HEK293T (cell line): ENCODE results near the gene PRR20G.

Source experiments
- CTCF ChIA-PET: fragments of 350-600 bp; formaldehyde crosslinking; extraction: SDS; loops from one replicate; lab custom pipeline; 2021; ENCODE audit warnings: antibody characterized with exemption, inconsistent platforms; lab: Yijun Ruan, JAX
- POLR2A ChIA-PET: fragments of 350-600 bp; formaldehyde crosslinking; extraction: SDS; loops from one replicate; lab custom pipeline; 2020; ENCODE audit warnings: antibody characterized with exemption, inconsistent platforms; lab: Yijun Ruan, JAX
- DNase-seq: peaks from one replicate; pipeline ENCODE4 v3.0.0; 2012; ENCODE audit warnings: mixed read lengths; ENCODE audit errors: extremely low spot score
- ARNT ChIP-seq: fragments of 450-650 bp; IDR thresholded peaks from 2 replicates; pipeline ENCODE4 v1.6.1; 2017; ENCODE audit warnings: mild to moderate bottlenecking
- BHLHE40 ChIP-seq: fragments of 450-650 bp; IDR thresholded peaks from 2 replicates; pipeline ENCODE4 v1.6.1; 2016; ENCODE audit warnings: mild to moderate bottlenecking, moderate library complexity, borderline replicate concordance
- CTBP1 ChIP-seq: fragments of 450-650 bp; IDR thresholded peaks from 2 replicates; pipeline ENCODE4 v1.6.1; 2016; ENCODE audit warnings: borderline replicate concordance
- ELF4 ChIP-seq: fragments of 450-650 bp; IDR thresholded peaks from 2 replicates; pipeline ENCODE4 v1.6.1; 2017; ENCODE audit warnings: antibody characterized with exemption
- FOXA1 ChIP-seq: fragments of 450-650 bp; IDR thresholded peaks from 2 replicates; pipeline ENCODE4 v1.6.1; 2016; ENCODE audit warnings: mild to moderate bottlenecking
- FOXK2 ChIP-seq: fragments of 450-650 bp; IDR thresholded peaks from 2 replicates; pipeline ENCODE4 v1.6.1; 2016; ENCODE audit warnings: mild to moderate bottlenecking
- FOXM1 ChIP-seq: fragments of 450-650 bp; IDR thresholded peaks from 2 replicates; pipeline ENCODE4 v1.6.1; 2017; ENCODE audit warnings: mild to moderate bottlenecking, borderline replicate concordance
- HDGF ChIP-seq: fragments of 450-650 bp; IDR thresholded peaks from 2 replicates; pipeline ENCODE4 v1.6.1; 2017; ENCODE audit warnings: antibody characterized with exemption, borderline replicate concordance
- L3MBTL2 ChIP-seq: fragments of 450-650 bp; conservative IDR thresholded peaks from 2 replicates; pipeline ENCODE4 v1.6.1; 2016; ENCODE audit warnings: mild to moderate bottlenecking
- LEF1 ChIP-seq: fragments of 450-650 bp; IDR thresholded peaks from 2 replicates; pipeline ENCODE4 v1.6.1; 2017; ENCODE audit warnings: mild to moderate bottlenecking, borderline replicate concordance
- NFRKB ChIP-seq: fragments of 450-650 bp; IDR thresholded peaks from 2 replicates; pipeline ENCODE4 v1.6.1; 2016; ENCODE audit warnings: mild to moderate bottlenecking, moderate library complexity
- SP1 ChIP-seq: fragments of 450-650 bp; IDR thresholded peaks from 2 replicates; pipeline ENCODE4 v1.6.1; 2017
- SUZ12 ChIP-seq: fragments of 450-650 bp; IDR thresholded peaks from 2 replicates; pipeline ENCODE4 v1.6.1; 2016; ENCODE audit warnings: mild to moderate bottlenecking
- TARDBP ChIP-seq: fragments of 450-650 bp; IDR thresholded peaks from 2 replicates; pipeline ENCODE4 v1.6.1; 2016
- ZNF384 ChIP-seq: fragments of 450-650 bp; IDR thresholded peaks from 2 replicates; pipeline ENCODE4 v1.6.1; 2016
- TF ChIP-seq, protein P1 (sequence below): fragments of 450-650 bp; IDR thresholded peaks from 2 replicates; pipeline ENCODE4 v1.6.1; 2016

Gene PRR20G

DNA sequence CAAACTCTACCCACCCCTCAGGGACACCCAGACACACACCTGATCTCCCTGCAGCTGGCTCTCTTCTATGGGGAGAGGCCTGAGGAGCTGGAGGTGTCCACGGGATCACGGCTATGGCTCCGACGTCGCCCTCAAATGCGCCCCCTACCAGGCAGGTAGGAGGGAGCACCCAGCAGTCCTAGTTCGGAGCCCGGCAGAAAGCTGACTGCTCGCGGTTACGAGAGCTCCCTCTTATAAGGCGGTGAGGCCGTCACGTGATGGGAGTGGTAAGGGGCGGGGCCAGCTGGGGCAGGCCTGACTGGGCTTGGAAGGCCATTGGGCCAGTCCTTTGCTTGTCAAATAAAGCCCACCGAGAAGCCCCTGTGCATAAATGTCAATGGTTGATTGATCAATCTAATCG, at the start of gene PRR20G:
Gene PRR20G, minus strand, starts transcription at position 207 of the 400 bp plus-strand sequence. CDS start 681 bp downstream, outside the sequence.
- TF ChIP-seq ELF4 (no peak), ZNF384 (no peak), FOXA1 (no peak), LEF1 (no peak), L3MBTL2 (no peak), TARDBP (no peak), NFRKB (no peak), FOXM1 (no peak), CTBP1 (no peak), SP1 (no peak), FOXK2 (no peak), HDGF (no peak)
- TF ChIP-seq, protein P1, sequence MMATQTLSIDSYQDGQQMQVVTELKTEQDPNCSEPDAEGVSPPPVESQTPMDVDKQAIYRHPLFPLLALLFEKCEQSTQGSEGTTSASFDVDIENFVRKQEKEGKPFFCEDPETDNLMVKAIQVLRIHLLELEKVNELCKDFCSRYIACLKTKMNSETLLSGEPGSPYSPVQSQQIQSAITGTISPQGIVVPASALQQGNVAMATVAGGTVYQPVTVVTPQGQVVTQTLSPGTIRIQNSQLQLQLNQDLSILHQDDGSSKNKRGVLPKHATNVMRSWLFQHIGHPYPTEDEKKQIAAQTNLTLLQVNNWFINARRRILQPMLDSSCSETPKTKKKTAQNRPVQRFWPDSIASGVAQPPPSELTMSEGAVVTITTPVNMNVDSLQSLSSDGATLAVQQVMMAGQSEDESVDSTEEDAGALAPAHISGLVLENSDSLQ = no peak
- POLR2A ChIA-PET = no interaction called here
- CTCF ChIA-PET = interaction anchor here (0.7 kb wide), 1 partner anchor 22 kb away, joined by 4 read pairs; no protein-coding TSS in a partner anchor
- no peak for DNase-seq

DNA sequence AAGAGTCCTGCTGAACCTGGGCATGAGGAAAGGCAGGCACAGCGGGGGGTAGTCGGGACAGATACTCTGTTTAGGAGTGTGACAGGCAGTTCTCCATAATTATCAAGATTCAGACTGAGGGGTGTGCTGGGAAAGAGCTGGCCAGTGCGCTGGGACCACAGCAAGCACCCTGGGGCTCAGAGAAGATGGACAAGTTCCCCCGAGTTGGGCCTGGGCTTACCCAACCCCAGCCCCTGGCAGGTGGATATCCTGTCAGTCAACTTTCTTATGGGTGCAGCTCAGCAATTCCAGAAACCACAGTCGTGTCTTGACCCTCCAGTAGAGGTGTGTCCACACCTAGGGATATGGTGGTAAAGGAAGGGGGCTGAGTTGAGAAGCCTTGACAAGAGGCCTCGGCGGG, 49.2 kb upstream of the PRR20G start:
- TF ChIP-seq NFRKB (no peak), SP1 (no peak), FOXA1 (no peak), TARDBP (no peak), SUZ12 (no peak)

DNA sequence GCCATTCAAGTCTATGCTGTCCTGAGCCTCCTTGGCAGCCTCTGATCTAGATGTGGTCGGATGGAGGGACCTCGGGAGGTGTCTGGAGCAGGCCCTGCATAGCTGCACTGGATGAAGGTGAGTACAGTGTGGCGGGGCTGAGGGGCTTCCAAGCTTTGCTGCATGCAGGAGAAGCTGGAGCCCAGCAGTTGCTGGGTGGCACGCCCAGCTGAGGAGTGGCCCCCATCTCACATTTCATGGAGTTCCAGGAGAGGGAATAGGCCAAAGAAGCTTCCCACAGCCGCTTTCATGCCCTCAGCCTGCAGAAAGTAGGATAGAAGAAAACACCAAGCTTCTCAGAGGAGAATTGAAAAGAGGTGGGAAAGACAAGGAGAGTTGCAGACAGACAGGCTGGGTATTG, 48.3 kb upstream of the PRR20G start:
- no peak for DNase-seq
- ChIA-PET POLR2A (no interaction called here), CTCF (interaction anchor here (0.6 to 1.3 kb wide), 2 partner anchors 38 to 66 kb away, joined by 4 to 5 read pairs; no protein-coding TSS in a partner anchor)
- TF ChIP-seq NFRKB (no peak), ARNT (no peak), HDGF (no peak), BHLHE40 (no peak), LEF1 (no peak), SP1 (no peak)

More for the DNA sequence above, 49.2 kb upstream of the PRR20G start:
- CTCF ChIA-PET = no interaction called here
- POLR2A ChIA-PET = no interaction called here
- no peak for DNase-seq

DNA sequence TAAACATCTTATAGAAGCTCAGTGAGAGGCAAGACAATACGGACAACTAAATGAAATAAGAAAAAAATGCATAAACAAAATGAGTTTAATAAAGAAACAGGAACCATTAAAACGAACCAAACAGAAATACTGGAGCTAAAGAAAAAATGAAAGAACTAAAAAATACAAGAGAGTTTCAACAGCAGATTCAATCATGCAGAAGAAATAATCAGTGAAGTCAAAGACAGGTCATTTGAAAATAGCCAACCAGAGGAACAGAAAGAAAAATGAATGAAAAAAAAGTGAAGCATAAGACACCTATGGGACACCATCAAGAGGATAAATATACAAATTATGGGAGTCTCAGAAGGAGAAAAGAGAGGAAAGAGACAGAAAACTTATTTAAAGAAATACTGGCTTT, 42.5 kb upstream of the PRR20G start:
- POLR2A ChIA-PET = no interaction called here
- CTCF ChIA-PET = no interaction called here
- DNase-seq = no peak

DNA sequence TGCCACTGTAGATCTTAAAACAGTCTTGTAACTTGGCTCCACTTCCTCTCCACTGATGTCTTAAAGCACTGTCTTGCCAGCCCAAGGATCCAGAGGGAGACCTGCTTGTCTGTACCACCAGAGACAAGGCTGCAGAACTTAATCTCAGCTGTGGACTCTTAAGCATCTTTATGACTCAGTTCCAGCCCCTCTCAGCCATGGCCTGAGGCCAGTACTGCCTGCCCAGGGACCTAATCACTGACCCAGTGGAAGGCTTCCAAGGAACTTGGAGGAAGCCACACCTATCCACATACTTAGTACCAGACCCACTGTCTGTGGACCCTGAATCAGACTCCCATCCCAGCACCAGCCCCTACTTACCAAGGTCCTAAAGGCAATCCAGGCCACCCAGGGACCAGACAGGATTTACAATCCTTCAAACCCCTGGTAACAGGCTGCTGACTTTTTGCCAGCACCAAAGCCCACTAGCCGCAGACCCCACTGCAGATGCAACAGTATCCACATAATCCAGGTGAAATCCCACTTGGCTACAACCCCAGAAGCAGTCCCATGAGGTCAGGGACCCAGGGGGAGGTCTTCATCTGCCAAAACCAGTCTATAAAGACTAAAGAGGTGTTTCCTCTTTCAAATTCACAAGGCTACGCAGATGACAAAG, 41.9 kb upstream of the PRR20G start:
- TF ChIP-seq L3MBTL2 (no peak), TARDBP (no peak), LEF1 (no peak), SP1 (no peak)
- DNase-seq = no peak
- ChIA-PET CTCF (no interaction called here), POLR2A (no interaction called here)

More for the DNA sequence above, 42.5 kb upstream of the PRR20G start:
- TF ChIP-seq LEF1 (no peak), ELF4 (no peak), ARNT (no peak), FOXK2 (no peak), NFRKB (no peak), BHLHE40 (no peak), SUZ12 (no peak), HDGF (no peak)

DNA sequence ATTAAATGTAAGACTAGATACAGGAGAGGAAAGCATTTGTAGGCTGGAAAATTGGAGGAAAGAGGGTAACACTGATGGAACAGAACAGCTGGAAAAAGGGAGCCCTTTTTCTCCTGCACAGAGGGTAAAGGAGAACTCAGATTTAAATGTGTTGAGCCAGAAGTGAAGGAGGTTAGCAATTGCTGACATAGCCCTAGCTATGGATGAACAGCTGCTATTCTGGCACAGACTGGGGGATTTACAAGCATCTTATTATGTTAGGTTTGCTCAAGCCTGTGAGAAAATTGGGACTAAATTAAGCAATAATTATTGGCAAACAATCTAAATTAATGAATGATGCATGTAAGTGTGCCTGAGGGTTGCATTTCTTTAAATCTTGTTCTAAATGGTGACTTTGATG, 40.6 kb upstream of the PRR20G start:
- TF ChIP-seq ZNF384 (no peak), NFRKB (no peak), BHLHE40 (no peak), TARDBP (no peak), ARNT (no peak), HDGF (no peak), ELF4 (no peak), FOXK2 (no peak), SP1 (no peak), CTBP1 (no peak), L3MBTL2 (no peak), SUZ12 (no peak), FOXA1 (no peak), LEF1 (no peak), FOXM1 (no peak)
- TF ChIP-seq, protein P1 = no peak
- DNase-seq = no peak
- POLR2A ChIA-PET = no interaction called here
- CTCF ChIA-PET = no interaction called here

DNA sequence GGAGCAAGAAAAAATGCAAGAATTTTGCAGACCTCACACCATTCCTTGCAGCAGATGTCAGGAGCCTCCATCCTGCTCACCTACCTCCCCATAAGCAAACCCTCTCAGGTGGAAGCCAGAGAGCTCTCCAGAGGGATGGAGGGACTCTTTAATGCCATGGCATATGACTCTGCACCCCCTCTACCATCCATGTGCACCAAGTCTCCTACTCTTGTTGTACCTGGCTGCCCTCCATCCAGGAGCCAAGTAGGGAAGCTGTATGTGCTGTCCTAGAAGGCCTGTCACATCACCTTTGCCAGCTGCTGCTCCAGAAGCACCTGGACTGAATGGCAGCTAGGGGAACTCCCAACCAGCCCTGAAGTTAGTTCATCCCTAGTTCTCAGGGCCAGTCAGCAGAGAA, 38.5 kb upstream of the PRR20G start:
- TF ChIP-seq FOXA1 (no peak), ZNF384 (no peak)
- DNase-seq = no peak
- CTCF ChIA-PET = no interaction called here
- POLR2A ChIA-PET = no interaction called here

DNA sequence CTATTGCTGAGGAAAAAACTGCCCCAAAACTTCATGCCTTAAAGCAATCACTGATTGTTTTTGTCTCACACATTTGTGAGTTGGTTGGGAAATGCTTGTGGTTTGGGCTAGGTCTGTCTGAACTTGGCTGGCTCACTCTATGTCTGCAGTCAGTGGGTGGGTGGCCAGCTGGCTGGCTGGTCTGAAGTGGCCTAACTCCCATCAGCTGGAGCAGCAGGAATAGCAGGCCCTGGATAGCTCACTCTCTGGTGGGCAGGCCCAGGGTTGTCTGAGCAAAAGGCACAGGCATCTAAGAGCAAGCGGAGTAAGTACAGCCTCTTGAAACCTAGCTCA, 37.7 kb upstream of the PRR20G start:
- no peak for DNase-seq
- ChIA-PET POLR2A (no interaction called here), CTCF (no interaction called here)
- TF ChIP-seq FOXK2 (no peak), SP1 (no peak), ELF4 (no peak), ZNF384 (no peak), TARDBP (no peak), L3MBTL2 (no peak), BHLHE40 (no peak), LEF1 (no peak), FOXA1 (no peak)
- TF ChIP-seq, protein P1 = no peak
